Transverse colon (tissue), 4 donors: ENCODE results near the gene MSL2.

Experiments used
- EP300 ChIP-seq: sonication (generic); formaldehyde crosslinking; IDR thresholded peaks from one replicate; pipeline ENCODE4 v1.6.1; 2017; ENCODE audit warnings: antibody characterized with exemption, low read depth
- POLR2A ChIP-seq: fragments of 450-650 bp; IDR thresholded peaks from one replicate; pipeline ENCODE4 v1.6.1; 2016; ENCODE audit warnings: antibody characterized with exemption, mild to moderate bottlenecking, moderate library complexity
- POLR2AphosphoS5 ChIP-seq, 3 donors: sonication (generic); formaldehyde crosslinking; IDR thresholded peaks; one replicate each; pipeline ENCODE4 v1.6.1; 2016; ENCODE audit warnings: antibody characterized with exemption in 3 of 3
- TF ChIP-seq, protein P1 (sequence below), 5 experiments: fragments of 200-600 bp in 3 of 5; fragments of 450-650 bp in 2 of 5; sonication (generic) in 3 of 5; IDR thresholded peaks; 1 replicate in 2 of 5; 2 replicates in 3 of 5; pipeline ENCODE4 v1.5.1; 2016 to 2017; ENCODE audit warnings: antibody characterized with exemption in 5 of 5, inconsistent platforms in 3 of 5, mild to moderate bottlenecking in 2 of 5, moderate library complexity in 1 of 5

DNA sequence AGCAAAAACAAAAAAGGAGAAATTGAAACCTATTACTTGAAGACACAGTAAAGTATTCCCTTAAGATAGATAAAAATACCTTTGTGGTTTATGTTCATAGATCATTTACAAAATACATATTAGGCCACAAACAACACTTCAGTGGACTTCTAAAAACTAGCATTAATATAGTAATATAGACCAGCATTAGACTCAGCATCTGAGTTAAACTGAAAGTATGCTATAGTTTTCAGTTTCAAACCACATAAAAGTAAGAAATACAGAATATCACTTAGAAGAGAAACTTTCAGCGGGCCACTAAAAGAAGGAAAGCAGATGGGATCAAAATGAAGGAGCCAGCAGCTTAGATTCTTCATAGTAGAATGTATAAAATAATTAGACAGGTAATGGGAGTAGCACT lies 86.6 kb downstream of the MSL2 start:
- TF ChIP-seq, protein P1, sequence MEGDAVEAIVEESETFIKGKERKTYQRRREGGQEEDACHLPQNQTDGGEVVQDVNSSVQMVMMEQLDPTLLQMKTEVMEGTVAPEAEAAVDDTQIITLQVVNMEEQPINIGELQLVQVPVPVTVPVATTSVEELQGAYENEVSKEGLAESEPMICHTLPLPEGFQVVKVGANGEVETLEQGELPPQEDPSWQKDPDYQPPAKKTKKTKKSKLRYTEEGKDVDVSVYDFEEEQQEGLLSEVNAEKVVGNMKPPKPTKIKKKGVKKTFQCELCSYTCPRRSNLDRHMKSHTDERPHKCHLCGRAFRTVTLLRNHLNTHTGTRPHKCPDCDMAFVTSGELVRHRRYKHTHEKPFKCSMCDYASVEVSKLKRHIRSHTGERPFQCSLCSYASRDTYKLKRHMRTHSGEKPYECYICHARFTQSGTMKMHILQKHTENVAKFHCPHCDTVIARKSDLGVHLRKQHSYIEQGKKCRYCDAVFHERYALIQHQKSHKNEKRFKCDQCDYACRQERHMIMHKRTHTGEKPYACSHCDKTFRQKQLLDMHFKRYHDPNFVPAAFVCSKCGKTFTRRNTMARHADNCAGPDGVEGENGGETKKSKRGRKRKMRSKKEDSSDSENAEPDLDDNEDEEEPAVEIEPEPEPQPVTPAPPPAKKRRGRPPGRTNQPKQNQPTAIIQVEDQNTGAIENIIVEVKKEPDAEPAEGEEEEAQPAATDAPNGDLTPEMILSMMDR (IDR thresholded peaks at IDR 0.05) = no peak
- TF ChIP-seq POLR2A (no peak), POLR2AphosphoS5 (IDR thresholded peaks at IDR 0.05) (no peak), EP300 (no peak)
